ENCODE measurements around the gene GPR137B.

The GPR137B gene, protein sequence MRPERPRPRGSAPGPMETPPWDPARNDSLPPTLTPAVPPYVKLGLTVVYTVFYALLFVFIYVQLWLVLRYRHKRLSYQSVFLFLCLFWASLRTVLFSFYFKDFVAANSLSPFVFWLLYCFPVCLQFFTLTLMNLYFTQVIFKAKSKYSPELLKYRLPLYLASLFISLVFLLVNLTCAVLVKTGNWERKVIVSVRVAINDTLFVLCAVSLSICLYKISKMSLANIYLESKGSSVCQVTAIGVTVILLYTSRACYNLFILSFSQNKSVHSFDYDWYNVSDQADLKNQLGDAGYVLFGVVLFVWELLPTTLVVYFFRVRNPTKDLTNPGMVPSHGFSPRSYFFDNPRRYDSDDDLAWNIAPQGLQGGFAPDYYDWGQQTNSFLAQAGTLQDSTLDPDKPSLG

DNA sequence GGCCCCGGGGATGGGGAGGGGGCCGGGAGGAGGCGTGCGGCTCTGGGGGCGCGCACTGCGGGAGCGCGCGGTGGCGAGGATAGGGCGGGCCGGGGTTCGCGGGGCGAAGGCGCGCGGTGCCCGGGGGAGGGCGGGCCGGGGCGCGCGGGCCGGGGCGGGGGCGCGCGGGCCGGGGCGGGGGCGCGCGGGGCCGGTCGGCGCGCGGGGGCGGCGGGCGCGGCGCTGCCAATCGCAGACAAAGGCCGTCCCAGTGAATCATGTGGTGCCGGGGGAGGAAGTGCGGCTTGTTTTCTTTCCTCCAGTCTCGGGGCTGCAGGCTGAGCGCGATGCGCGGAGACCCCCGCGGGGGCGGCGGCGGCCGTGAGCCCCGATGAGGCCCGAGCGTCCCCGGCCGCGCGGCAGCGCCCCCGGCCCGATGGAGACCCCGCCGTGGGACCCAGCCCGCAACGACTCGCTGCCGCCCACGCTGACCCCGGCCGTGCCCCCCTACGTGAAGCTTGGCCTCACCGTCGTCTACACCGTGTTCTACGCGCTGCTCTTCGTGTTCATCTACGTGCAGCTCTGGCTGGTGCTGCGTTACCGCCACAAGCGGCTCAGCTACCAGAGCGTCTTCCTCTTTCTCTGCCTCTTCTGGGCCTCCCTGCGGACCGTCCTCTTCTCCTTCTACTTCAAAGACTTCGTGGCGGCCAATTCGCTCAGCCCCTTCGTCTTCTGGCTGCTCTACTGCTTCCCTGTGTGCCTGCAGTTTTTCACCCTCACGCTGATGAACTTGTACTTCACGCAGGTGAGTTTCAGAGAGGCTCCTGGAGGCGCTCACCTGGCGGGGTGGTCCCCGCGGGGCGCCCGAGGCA lies at the start of gene GPR137B:
Gene GPR137B, plus strand, starts transcription at position 287 of the 851 bp plus-strand sequence. Its CDS starts 84 bp downstream, at position 371.
- DNase-seq = peak; percentile 9

DNA sequence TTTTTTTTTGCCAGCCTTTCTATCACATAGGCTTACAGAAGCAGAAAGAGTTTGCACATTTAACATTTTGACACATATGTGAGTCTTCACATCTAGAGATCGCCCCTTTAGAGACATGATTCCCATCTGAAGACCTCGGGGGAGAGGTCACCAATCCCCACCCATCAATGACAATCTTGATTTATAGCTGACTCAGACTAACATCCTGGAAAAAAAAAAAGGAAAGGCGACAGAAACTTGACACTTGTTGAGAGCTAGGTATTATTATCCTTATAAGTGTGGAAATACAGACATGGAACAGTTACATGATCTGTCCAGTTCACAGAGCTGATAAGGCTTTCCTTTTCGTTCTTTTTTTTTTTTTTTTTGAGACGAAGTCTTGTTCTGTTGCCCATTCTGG lies 49.4 kb upstream of the GPR137B start:
- DNase-seq = peak; percentile 13

DNA sequence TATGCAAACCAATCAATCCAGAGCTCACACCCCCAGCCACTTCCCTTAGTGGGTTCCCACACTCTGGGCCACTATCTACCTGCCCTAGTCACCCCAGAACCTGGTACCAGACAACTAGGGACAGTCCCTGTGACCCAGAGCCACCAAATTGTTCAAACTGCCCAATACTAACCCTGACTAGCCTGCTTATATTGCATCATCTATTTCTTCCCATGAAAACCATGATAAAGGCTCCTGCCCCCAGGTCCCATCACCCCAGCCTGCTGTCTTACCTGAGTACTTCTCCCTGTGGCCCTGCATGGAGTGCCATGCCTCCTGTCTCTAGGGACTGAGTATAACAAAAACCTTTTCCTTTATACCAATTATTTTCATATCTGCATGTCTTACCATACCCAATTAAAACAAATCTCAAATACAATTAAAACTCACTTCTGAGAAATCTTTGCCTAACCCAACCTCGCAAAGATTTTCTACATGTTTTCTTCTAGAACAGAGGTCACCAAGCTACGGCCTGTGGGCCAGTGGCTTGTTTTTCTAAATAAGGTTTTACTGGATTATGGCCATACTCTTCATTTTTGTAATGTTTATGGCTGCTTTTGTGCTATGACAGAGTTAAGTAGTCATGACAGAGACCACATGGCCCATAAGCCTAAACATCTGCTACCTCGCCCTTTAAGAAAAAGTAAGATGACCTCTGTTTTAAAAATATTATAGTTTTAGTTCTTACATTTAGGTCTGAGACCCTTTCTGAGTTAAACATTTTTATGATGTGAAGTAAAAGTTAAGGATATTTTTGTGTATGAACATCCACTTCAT lies 46.4 kb upstream of the GPR137B start:
- DNase-seq = no peak

DNA sequence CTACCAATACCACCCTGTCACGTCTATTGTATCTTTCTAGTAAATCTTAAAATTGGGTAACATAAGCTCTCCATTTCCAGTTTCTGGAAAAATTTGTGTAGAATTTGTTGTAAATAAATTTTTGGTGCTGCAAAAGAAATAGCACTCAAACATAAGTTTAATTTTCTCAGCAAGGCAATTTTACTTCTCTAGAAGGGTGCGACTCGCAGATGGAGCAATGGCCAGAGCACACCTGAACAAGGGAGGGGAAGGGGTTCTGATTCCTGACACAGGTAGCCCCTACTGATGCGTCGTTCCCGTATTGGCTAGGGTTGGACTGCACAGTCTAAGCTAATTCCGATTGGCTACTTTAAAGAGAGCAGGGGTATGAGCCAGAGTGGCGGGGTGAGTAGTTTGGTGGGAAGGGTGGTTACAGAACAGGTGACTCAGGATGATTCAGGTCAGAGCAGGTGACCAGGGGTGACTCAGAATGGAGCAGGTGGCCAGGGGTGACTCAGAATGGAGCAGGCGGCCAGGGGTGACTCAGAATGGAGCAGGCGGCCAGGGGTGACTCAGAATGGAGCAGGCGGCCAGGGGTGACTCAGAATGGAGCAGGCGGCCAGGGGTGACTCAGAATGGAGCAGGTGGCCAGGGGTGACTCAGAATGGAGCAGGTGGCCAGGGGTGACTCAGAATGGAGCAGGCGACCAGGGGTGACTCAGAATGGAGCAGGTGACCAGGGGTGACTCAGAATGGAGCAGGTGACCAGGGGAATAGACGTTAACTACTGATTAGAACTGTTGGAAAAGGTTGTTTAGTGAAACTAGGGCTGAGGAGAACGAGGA lies 45.5 kb upstream of the GPR137B start:
- peak; percentile 13 for DNase-seq

DNA sequence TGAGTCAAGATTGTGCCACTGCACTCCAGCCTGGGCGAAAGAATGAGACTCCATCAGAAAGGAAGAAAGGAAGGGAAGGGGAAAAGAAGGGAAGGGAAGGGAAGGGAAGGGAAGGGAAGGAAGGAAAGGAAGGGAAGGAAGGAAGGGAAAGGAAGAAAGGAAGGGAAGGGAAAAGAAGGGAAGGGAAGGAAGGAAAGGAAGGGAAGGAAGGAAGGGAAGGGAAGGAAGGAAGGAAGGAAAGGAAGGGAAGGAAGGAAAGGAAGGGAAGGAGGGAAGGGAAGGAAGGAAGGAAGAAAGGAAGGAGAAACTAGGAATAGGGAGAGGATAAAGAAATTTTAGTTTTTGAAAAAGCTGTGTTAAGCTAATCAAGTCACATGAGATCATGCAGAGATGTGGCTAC lies 44.1 kb upstream of the GPR137B start:
- no peak for DNase-seq

DNA sequence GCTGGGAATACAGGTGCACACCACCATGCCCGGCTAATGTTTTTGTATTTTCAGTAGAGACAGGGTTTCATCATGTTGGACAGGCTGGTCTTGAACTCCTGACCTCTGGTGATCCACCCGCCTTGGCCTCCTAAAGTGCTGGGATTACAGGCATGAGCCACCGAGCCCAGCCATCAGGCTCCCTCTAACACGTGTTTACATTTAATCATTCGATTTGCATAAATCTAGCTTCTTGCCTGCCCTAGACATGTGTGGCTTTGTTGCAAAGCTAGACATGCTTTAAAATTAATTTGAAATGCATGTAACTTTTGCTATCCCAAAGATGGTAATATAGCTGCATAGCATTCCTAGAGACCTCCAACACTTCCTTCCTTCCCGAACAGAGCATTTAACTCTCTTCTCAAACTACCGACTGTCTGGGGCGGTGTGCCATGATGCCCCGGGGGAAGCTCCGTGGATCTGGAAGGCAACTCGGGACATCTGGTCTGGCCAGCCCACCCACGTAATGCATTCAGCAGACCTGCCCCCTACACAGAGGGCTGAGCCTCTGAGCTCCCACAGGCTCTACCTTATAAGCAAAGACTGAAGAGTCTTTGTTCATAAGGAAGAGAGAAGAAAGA lies 42.9 kb upstream of the GPR137B start:
- no peak for DNase-seq

DNA sequence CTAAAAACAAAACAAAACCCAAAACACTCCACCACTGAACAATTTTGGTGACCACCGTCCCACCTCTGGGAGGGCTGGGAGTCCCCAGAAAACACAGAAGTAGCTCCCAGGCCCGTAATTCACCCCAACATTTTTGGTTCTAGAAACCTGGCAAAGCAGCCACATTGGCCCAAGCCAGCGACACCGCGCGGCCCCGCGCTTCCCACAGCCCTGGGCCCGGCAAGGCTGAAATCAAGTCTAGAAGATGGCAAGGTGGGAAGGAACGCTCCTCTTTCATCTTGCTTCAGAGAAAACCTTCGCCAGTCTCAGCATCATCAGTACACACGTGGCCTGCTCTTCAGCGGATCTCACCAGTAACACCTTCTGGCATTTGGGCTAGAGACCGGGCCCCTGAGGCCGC lies 41.5 kb upstream of the GPR137B start:
- DNase-seq = no peak

DNA sequence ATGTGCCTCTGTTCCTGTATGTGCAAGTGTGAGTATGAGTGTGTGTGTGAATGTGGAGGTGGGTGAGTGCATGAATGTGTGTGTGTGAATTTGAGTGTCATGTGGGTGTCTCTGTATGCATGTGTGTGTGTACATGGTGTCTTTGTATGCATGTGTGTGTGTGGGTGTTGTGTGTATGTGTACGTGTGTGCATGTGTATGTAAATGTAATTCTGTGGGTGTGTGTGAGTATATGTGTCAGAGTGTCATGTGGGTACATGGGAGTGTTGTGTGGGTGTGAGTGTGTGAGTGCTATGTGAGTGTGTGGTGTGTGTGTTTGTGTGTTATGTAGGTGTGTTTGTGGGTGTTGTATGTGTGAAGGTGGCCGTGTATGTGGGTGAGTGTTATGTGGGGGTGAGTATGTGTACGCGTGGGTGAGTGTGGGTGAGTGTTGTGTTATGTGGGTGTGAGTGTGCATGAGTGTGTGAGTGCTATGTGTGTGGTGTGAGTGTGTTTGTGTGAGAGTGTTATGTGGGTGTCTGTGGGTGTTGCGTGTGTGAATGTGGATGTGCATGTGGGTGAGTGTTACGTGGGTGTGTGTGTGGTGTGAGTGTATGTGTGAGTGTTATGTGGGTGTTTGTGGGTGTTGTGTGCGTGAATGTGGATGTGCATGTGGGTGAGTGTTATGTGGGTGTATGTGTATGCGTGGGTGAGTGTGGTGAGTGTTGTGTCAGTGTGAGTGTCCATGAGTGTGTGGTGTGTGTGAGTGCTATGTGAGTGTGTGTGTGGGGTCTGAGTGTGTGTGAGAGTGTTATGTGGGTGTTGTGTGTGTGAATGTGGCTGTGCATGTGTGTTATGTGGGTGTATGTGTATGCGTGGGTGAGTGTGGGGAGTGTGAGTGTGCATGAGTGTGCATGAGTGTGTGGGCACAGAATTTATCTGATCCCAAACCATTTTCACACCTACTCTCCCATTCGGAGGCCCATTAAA lies 40.8 kb upstream of the GPR137B start:
- DNase-seq = no peak

DNA sequence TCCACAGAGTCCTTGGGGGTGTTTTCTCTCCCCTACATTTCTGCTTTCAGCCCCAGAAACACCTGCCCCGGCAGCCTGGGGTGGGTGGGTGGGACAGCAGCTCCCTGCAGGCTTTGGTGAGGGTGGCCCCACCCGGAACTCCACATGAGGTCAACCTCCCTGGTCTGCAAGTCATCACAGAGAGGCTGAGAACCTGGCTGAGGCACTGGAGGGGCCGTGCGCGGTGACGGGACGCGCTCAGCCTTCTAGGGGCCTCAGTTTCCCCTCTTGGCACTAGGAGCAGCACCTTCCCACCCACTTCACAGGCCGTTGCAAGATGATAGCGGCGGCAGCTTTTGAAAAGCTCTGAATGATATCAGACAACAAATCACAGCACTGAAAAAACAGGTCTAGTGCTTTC lies 39.7 kb upstream of the GPR137B start:
- DNase-seq = no peak

DNA sequence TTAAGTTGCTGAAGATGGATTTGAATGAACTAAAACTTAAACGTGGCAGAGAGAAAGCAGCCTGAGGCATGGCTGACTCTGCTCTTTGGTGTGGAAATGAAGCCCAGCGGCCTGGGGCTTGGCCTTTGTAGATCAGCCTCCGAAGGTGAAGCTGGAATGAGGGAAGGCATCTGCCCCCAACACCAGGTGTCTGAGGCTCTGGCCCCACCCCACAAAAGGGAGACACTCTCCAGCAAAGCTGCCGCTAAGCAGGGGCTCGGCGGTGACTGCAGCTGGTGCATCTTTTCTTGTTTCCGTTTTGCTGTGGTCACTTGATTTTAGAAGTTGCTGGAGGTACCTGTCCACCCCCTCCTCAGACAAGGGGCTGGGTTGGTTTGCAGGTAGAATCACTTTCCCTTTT lies 39.3 kb upstream of the GPR137B start:
- DNase-seq = no peak

DNA sequence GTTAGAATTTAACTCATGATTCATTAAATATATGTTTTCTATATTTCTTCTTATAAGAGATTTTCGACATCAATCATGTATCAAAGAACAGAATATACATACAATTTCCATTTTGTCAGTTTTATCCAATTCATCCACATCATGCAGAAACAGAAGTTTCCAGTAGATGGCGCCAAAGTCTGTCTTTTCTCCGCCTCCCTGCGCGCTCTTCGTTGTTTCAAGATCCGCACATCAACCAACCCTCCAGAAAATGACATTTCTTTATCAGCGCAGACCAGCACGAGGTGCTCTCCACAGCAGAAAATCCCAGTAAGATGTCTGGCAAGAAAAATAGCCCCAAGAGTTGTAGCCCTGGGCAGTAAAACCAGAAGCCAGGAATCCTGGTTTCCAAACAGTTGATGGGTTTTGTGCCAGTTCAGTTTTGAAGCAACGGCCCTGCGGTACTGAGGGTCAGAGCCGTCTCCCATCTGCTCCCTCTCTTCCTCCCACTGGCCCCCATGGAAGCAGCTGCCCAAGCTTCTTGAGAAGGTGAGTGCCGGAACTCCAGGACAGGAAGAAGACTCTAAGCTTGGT lies 38.6 kb upstream of the GPR137B start:
- no peak for DNase-seq

DNA sequence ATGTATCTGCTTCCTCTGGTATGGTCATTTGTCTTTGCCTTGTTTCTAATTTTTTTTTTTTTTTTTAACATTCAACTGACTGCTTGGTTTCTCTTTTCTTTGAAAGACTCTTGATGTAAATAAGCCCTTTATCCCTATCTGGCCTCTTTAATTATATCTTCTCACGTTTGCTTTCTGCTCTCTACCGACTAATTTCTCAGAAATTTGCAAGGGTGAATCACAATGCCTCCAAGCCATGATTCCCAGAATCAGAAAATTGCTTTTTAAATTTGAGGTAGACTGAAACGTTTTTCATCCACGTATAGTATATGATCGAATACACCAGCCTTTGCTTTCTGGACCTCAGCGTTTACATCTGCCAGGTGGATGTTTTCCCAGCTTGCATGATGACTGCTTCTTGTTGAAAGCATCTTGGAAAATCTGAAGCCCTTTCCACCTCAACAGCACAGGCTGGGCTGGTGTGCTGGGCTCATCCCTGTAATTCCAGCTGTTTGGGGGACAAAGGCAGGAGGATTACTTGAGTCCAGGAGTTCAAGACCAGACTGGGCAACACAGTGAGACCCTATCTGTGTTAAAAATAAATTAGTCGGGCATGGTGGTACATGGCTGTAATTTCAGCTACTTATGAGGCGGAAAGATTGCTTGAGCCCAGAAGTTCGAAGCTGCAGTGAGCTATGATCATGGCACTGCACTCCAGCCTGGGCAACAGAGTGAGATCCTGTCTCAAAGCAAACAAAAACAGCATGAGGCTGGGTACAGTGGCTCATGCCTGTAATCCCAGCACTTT lies 35.0 kb upstream of the GPR137B start:
- DNase-seq = no peak

DNA sequence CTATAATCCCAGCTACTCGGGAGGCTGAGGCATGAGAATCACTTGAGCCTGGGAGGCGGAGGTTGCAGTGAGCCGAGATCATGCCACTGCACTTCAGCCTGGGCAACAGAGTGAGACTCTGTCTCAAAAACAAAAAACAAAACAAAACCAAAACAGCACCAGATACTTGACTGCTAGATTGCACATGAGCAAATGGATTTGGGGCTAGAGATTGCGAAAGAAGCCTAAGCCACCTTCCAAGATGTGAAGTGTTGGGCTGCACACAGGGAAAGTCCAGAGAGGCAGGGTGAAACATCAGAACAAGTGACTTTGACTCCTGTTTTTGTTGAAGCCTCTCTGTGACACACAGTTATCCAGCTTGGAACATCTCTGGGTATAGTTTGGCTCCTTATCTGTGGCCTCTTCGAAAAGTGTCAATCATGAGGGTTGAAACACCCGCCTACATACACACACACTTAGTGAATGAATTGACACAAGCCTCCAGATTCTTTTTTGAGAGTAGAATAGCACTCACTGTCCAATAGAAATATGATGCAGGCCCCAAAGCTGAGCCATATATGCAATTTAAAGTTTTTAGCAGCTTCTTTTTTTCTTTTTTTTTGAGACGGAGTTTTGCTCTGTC lies 34.2 kb upstream of the GPR137B start:
- no peak for DNase-seq

DNA sequence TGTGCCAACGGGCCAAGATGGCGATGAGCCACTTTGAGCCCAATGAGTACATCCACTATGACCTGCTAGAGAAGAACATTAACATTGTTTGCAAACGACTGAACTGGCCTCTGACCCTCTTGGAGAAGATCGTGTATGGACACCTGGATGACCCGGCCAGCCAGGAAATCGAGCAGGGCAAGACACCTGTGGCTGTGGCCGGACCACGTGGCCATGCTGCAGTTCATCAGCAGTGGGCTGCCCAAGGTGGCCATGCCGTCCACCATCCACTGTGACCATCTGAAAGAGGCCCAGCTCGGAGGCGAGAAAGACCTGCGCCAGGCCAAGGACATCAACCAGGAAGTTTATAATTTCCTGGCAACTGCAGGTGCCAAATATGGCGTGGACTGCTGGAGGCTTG lies 32.2 kb upstream of the GPR137B start:
- DNase-seq = no peak

DNA sequence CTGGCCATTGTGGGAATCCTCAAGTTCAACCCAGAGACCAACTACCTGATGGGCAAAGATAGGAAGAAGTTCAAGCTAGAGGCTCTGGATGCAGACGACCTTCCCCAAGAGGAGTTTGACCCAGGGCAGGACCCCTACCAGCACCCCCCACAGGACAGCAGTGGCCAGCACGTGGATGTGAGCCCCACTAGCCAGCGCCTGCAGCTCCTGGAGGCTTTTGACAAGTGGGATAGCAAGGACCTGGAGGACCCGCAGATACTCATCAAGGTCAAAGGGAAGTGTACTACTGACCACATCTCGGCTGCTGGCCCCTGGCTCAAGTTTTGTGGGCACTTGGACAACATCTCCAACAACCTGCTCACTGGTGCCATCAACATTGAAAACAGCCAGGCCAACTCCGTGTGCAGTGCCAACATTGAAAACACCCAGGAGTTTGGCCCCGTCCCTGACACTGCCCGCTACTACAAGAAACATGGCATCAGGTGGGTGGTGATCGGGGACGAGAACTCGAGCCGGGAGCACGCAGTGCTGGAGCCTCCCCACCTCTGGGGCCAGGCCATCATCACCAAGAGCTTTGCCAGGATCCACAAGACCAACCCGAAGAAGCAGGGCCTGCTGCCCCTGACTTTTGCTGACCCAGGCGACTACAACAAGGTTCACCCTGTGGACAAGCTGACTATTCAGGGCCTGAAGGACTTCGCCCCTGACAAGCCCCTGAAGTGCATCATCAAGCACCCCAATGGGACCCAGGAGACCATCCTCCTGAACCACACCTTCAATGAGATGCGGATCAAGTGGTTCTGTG lies 30.6 kb upstream of the GPR137B start:
- DNase-seq = no peak

DNA sequence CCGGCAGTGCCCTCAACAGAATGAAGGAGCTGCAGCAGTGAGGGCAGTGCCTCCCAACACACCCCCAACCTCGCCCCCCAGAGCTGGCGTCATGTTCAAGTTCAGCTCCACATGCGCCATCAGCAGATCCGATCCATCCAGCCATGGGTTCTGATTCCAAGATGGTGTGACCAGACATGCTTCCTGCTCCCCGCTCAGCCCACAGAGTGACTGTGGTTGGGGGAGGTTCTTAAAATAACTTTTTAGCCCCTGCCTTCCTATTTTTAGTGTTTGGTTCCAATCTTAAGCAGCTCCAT lies 30.1 kb upstream of the GPR137B start:
- DNase-seq = no peak

DNA sequence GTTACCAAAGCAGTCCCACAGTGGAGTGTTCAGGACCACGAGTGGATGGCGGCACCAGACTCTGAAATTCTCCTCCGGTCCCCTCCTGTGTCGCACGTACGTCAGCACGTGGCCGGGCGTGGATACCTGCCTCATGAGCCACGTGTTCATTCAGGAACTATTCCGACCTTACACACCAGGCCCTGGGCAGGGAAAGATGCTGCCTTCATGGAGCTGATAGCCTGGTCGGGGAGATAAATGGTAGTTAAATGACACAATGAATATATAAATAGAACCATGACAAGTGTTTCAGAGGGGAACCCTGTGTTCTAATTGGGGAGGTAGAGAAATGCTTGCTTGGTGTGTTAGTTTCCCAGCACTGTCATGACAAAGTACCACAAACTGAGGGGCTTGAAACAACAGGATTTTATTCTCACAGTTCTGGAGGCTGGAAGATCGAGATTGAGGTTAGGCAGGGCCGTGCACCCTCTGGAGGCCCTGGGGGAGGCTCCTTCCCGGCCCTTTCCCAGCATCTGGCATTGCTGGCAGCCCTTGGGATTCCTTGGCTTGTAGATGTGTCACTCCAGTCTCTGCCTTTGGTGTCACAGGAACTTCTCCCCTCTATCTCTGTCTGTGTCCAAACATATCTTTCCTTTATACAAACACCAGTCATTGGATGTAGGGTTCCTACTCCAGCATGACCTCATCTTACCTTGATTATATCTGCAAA lies 28.9 kb upstream of the GPR137B start:
- DNase-seq = no peak

All from NCI-H2029 (cell line).